ENCODE data around the gene NOSIP.

NOSIP gene

GRCh38 chr19:49574206-49574755 is 6.1 kb downstream of the NOSIP start:
- H3K4me3 ChIP-seq, result no peak overlapping the region

GRCh38 chr19:49573425-49573824 is 6.9 kb downstream of the NOSIP start:
- no peak overlapping the region for H3K27ac ChIP-seq
- TF ChIP-seq Cebpa-rat (IDR thresholded peaks at IDR 0.05), result no peak
- no peak overlapping the region for H3K4me3 ChIP-seq
- H4K20me1 ChIP-seq, result peaks cover 71% of the 10 kb centered on the region
- H3K4me2 ChIP-seq, result no peak overlapping the region
- peaks cover 43% of the 10 kb centered on the region for H3K36me3 ChIP-seq
- no peak overlapping the region for H3K9ac ChIP-seq
- H3K9me3 ChIP-seq, result no peaks in the 10 kb centered on the region
- H3K4me1 ChIP-seq, result peaks cover 61% of the 10 kb centered on the region
- H3K27me3 ChIP-seq, result no peaks in the 10 kb centered on the region

More at GRCh38 chr19:49574206-49574755, 6.1 kb downstream of the NOSIP start:
- no peak for TF ChIP-seq Cebpa-rat (IDR thresholded peaks at IDR 0.05)
- Histone ChIP-seq H3K27me3 (no peaks in the 10 kb centered on the region), H3K4me1 (peaks cover 62% of the 10 kb centered on the region), H4K20me1 (peaks cover 68% of the 10 kb centered on the region), H3K27ac (no peak overlapping the region), H3K9ac (no peak overlapping the region; the same call in 1 of the 2 replicates), H3K36me3 (peaks cover 43% of the 10 kb centered on the region), H3K9me3 (no peaks in the 10 kb centered on the region), H3K4me2 (no peak overlapping the region)

DNA sequence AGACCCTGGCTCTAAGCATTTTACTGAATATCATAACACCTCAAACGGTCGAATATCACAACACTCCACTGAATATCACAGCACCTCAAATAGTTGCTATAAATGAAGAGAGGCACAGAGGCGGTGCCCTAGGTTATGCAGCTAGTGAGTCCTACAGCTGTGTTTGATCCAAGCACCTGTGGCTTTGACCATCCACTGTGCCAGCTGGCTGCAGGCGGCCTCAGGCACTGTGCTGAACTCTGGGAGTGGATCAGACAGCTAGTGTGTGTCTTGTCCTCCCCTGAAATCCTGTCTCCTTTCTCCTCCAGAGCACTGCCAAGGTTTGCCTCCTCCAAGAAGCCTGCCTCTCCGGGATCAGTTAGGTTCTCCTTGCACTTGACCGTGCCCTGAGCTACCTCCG is 7.3 kb downstream of the NOSIP start:
- Histone ChIP-seq H3K9me3 (no peaks in the 10 kb centered on the region), H3K27ac (no peak overlapping the region), H3K9ac (no peak overlapping the region), H3K36me3 (peaks cover 43% of the 10 kb centered on the region), H4K20me1 (peaks cover 73% of the 10 kb centered on the region), H3K27me3 (no peaks in the 10 kb centered on the region), H3K4me3 (no peak overlapping the region), H3K4me2 (no peak overlapping the region), H3K4me1 (peaks cover 61% of the 10 kb centered on the region)
- no peak for TF ChIP-seq Cebpa-rat (IDR thresholded peaks at IDR 0.05)

- Histone ChIP-seq H3K4me3 (no peak overlapping the region), H3K4me2 (peak overlapping the region; percentile 56), H3K9me3 (no peaks in the 10 kb centered on the region), H3K27ac (0 out of 2 replicates have a peak overlapping the region, but pooled peaks have one; percentile 44), H3K9ac (peak overlapping the region; percentile 63), H3K36me3 (peaks cover 40% of the 10 kb centered on the region), H3K4me1 (peaks cover 54% of the 10 kb centered on the region), H4K20me1 (peaks cover 76% of the 10 kb centered on the region), H3K27me3 (no peaks in the 10 kb centered on the region)
- no peak for TF ChIP-seq Cebpa-rat (IDR thresholded peaks at IDR 0.05)
Measured at GRCh38 chr19:49570997-49571676, 9.2 kb downstream of the NOSIP start.

- Histone ChIP-seq H3K4me2 (peak overlapping the region; percentile 56), H3K36me3 (peaks cover 39% of the 10 kb centered on the region)
Measured at GRCh38 chr19:49570138-49570856, 10.1 kb downstream of the NOSIP start.

GRCh38 chr19:49567861-49568441 is 12.4 kb downstream of the NOSIP start:
- no peak overlapping the region for H3K4me3 ChIP-seq
- TF ChIP-seq Cebpa-rat (IDR thresholded peaks at IDR 0.05), result peak; percentile 35; the same call in 1 of the 2 replicates
- H3K27me3 ChIP-seq, result no peaks in the 10 kb centered on the region
- peak overlapping the region; percentile 53 for H3K4me2 ChIP-seq
- H3K4me1 ChIP-seq, result peaks cover 70% of the 10 kb centered on the region
- peak overlapping the region; percentile 32; the same call in 1 of the 2 replicates for H3K9ac ChIP-seq
- H4K20me1 ChIP-seq, result peaks cover 92% of the 10 kb centered on the region
- H3K27ac ChIP-seq, result peak overlapping the region; percentile 5; the same call in 1 of the 2 replicates
- peaks cover 40% of the 10 kb centered on the region for H3K36me3 ChIP-seq
- no peaks in the 10 kb centered on the region for H3K9me3 ChIP-seq

More at GRCh38 chr19:49570138-49570856, 10.1 kb downstream of the NOSIP start:
- Histone ChIP-seq H4K20me1 (peaks cover 84% of the 10 kb centered on the region), H3K4me1 (peaks cover 53% of the 10 kb centered on the region), H3K27me3 (no peaks in the 10 kb centered on the region), H3K9ac (no peak overlapping the region), H3K4me3 (no peak overlapping the region), H3K27ac (no peak overlapping the region), H3K9me3 (no peaks in the 10 kb centered on the region)
- TF ChIP-seq Cebpa-rat (IDR thresholded peaks at IDR 0.05), result no peak

DNA sequence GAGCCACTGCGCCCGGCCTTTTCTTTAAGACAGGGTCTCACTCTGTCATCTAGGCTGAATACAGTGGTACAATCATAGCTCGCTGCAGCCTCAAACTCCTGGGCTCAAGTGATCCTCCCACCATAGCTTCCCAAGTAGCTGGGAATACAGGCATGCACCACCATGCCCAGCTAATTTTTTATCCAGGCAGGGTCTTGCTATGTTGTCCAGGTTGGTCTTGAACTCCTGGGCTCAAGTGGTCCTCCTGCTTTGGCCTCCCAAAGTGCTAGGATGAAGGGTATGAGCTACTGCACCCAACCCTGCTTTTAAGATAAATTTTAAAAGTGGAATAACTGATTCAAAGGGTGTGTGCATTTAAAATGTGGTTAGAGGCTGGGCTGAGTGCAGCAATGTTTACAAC is 14.1 kb downstream of the NOSIP start:
- no peaks in the 10 kb centered on the region for H3K9me3 ChIP-seq
- no peak overlapping the region for H3K9ac ChIP-seq
- H4K20me1 ChIP-seq, result peaks cover 92% of the 10 kb centered on the region
- peaks cover 76% of the 10 kb centered on the region for H3K4me1 ChIP-seq
- H3K27me3 ChIP-seq, result no peaks in the 10 kb centered on the region
- no peak overlapping the region for H3K4me3 ChIP-seq
- H3K36me3 ChIP-seq, result peaks cover 47% of the 10 kb centered on the region
- no peak overlapping the region for H3K27ac ChIP-seq
- no peak for TF ChIP-seq Cebpa-rat (IDR thresholded peaks at IDR 0.05)
- H3K4me2 ChIP-seq, result no peak overlapping the region

- no peak for TF ChIP-seq Cebpa-rat (IDR thresholded peaks at IDR 0.05)
- Histone ChIP-seq H3K9ac (no peak overlapping the region), H3K27ac (no peak overlapping the region), H4K20me1 (peaks cover 92% of the 10 kb centered on the region), H3K4me3 (no peak overlapping the region), H3K9me3 (no peaks in the 10 kb centered on the region), H3K27me3 (no peaks in the 10 kb centered on the region), H3K4me1 (peaks cover 76% of the 10 kb centered on the region), H3K36me3 (peaks cover 50% of the 10 kb centered on the region), H3K4me2 (peak overlapping the region; percentile 40; the same call in 1 of the 2 replicates)
Measured at GRCh38 chr19:49565261-49565660, 15.1 kb downstream of the NOSIP start.

DNA sequence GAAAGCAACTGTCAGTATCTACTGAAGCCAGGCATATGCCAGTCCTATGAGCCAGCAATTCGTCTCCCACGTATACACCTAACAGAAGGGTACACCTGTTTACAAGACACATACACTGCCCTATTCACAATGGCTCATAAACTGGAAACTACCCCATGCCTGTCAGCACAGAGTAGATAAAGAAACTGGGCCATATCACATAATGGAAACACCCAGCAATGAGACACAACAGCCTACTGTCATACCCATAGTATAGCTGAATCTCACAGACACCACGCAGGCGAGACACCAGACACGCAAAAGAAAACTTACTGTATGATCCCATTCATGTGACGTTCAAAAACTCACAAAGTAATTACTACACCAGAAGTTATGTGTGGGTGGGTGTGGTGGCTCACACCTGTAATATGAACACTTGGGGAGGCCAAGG is 15.7 kb downstream of the NOSIP start:
- H3K4me2 ChIP-seq, result no peak overlapping the region
- no peaks in the 10 kb centered on the region for H3K9me3 ChIP-seq
- H4K20me1 ChIP-seq, result peaks cover 92% of the 10 kb centered on the region

More for the DNA sequence above, 15.7 kb downstream of the NOSIP start:
- Histone ChIP-seq H3K27ac (no peak overlapping the region), H3K4me1 (peaks cover 81% of the 10 kb centered on the region), H3K9ac (no peak overlapping the region), H3K27me3 (no peaks in the 10 kb centered on the region), H3K36me3 (peaks cover 56% of the 10 kb centered on the region), H3K4me3 (no peak overlapping the region)
- no peak for TF ChIP-seq Cebpa-rat (IDR thresholded peaks at IDR 0.05)

Measured in BLaER1 (cell line).